Endodermal cell (in vitro differentiated cells): ENCODE results near the gene PRR29. TPM values are rescaled to one million over a fixed set of nuclear protein-coding genes. Genes with fewer than 3 reads are reported as not detected.
"Not testable (repeated sequence)": the region's sequence is repeated elsewhere in the genome, so short reads cannot be mapped to it uniquely, and the experiment has no call there.

ENCODE experiments used
- DNase-seq: peaks from one replicate; pipeline ENCODE4 v3.0.0-alpha.2; 2017
- H3K27ac ChIP-seq: 2 replicates; pipeline ENCODE4 v1.5.1; 2013; ENCODE audit warnings: mild to moderate bottlenecking, low read depth, low read length, moderate library complexity
- H3K27me3 ChIP-seq: 2 replicates; pipeline ENCODE4 v1.6.1; 2013; ENCODE audit warnings: mild to moderate bottlenecking, low read length, moderate library complexity; ENCODE audit not compliant: insufficient read depth, control insufficient read depth, poor library complexity, severe bottlenecking
- H3K36me3 ChIP-seq: 2 replicates; pipeline ENCODE4 v1.7.0; 2013; ENCODE audit warnings: mild to moderate bottlenecking, low read length, moderate library complexity; ENCODE audit not compliant: control insufficient read depth, insufficient read depth
- H3K4me1 ChIP-seq: one replicate; pipeline ENCODE4 v1.7.0; 2013; ENCODE audit warnings: low read length; ENCODE audit not compliant: control insufficient read depth, insufficient read depth
- H3K4me3 ChIP-seq: 2 replicates; pipeline ENCODE4 v1.5.1; 2013; ENCODE audit warnings: mild to moderate bottlenecking, low read length, moderate library complexity
- H3K9ac ChIP-seq: 2 replicates; pipeline ENCODE4 v1.6.1; 2013; ENCODE audit warnings: mild to moderate bottlenecking, low read length, moderate library complexity; ENCODE audit not compliant: poor library complexity, severe bottlenecking; ENCODE audit errors: extremely low read depth
- H3K9me3 ChIP-seq: 2 replicates; pipeline ENCODE4 v1.6.1; 2013; ENCODE audit warnings: mild to moderate bottlenecking, low read length, moderate library complexity; ENCODE audit not compliant: control insufficient read depth
- H3K27ac Mint-ChIP-seq: 2 replicates; pipeline ENCODE4 v1.8.0; 2020; ENCODE audit warnings: mixed read lengths
- H3K27me3 Mint-ChIP-seq: 2 replicates; pipeline ENCODE4 v1.8.0; 2021; ENCODE audit warnings: mild to moderate bottlenecking, mixed read lengths; ENCODE audit not compliant: insufficient read depth
- H3K36me3 Mint-ChIP-seq: 2 replicates; pipeline ENCODE4 v1.8.0; 2020; ENCODE audit warnings: low read depth, mixed read lengths
- H3K4me1 Mint-ChIP-seq: 2 replicates; pipeline ENCODE4 v1.8.0; 2020; ENCODE audit warnings: mixed read lengths
- H3K4me3 Mint-ChIP-seq: 2 replicates; pipeline ENCODE4 v1.8.0; 2020; ENCODE audit warnings: mild to moderate bottlenecking, moderate library complexity, mixed read lengths
- H3K9me3 Mint-ChIP-seq: 2 replicates; pipeline ENCODE4 v1.8.0; 2020; ENCODE audit warnings: mild to moderate bottlenecking, mixed read lengths
- CTCF ChIP-seq: fragments of 200-600 bp; sonication (generic); conservative IDR thresholded peaks from 2 replicates; pipeline ENCODE4 v1.5.0; 2021; ENCODE audit warnings: antibody characterized with exemption, mild to moderate bottlenecking
- WGBS, 2 experiments: methylation state at CpG; one replicate each; pipeline versions ENCODE4 v1.1.5 to v1.1.7; 2013; ENCODE audit warnings: missing lambda C conversion rate in 2 of 2, mixed read lengths in 1 of 2; ENCODE audit not compliant: insufficient coverage in 1 of 2, insufficient read length in 1 of 2; 5-methylcytosine and 5-hydroxymethylcytosine counted together
- total RNA-seq, 2 donors: library from RNA; stranded (reverse); fragmentation: NEBNext Ultra II Directional in 1 of 2; extraction: Animal tissue kit (Norgen Biotek cat#: 25700) in 1 of 2; gene quantifications; 2 replicates in 1 of 2; 3 replicates in 1 of 2; pipeline ENCODE4 v1.2.1, GENCODE V29; 2021

The PRR29 gene
- total RNA-seq, 2 donors from 2014 or later: 3.3 to 6.1 TPM

DNA sequence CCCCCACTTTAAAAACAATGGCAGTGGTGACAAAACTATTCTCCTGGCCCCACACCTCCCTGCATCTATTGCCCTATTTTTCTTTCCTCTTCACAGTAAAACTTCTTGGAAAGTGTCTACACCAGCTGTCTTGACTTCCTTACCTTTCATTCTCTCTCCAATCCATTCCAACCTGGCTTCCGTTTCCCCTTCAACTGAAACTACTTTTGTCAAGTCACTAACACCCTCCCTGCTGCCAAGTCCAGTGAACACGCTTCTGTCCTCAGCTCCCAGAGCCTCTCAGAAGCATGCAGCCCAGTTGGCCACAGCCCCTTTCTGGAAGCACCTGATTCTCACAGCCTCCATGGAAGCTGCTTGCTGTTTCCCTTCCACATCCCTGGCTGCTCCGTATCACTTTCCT, 21.4 kb upstream of the PRR29 start:
- Histone ChIP-seq H3K4me3 (no peak overlapping the region), H3K27me3 (no peaks in the 10 kb centered on the region), H3K4me1 (no peaks in the 10 kb centered on the region), H3K27ac (no peak overlapping the region), H3K36me3 (no peaks in the 10 kb centered on the region), H3K9ac (no peak overlapping the region), H3K9me3 (no peaks in the 10 kb centered on the region)
- no peaks in the 10 kb centered on the region for H3K36me3 Mint-ChIP-seq
- DNase-seq: no peak
- 89 to 100% methylated on average over 2 to 3 of the region's 3 CpGs for WGBS, 2 experiments
- H3K9me3 Mint-ChIP-seq: peaks cover 6% of the 10 kb centered on the region
- no peak overlapping the region for H3K27ac Mint-ChIP-seq
- no peak for TF ChIP-seq CTCF
- peaks cover 11% of the 10 kb centered on the region for H3K27me3 Mint-ChIP-seq
- peaks cover 7% of the 10 kb centered on the region for H3K4me1 Mint-ChIP-seq
- no peak overlapping the region for H3K4me3 Mint-ChIP-seq

GRCh38 chr17:63978272-63979200, 19.6 kb upstream of the PRR29 start:
- no peak overlapping the region for H3K4me3 ChIP-seq
- Mint-ChIP-seq H3K36me3 (peaks cover 1% of the 10 kb centered on the region), H3K27me3 (peaks cover 11% of the 10 kb centered on the region), H3K4me1 (peaks cover 7% of the 10 kb centered on the region), H3K4me3 (no peak overlapping the region), H3K9me3 (peaks cover 19% of the 10 kb centered on the region), H3K27ac (no peak overlapping the region)
- H3K27me3 ChIP-seq: no peaks in the 10 kb centered on the region
- WGBS, 2 experiments: 89 to 94% methylated on average over 9 to 13 of the region's 13 CpGs
- no peaks in the 10 kb centered on the region for H3K4me1 ChIP-seq
- H3K36me3 ChIP-seq: no peaks in the 10 kb centered on the region
- H3K9ac ChIP-seq: no peak overlapping the region
- no peak overlapping the region for H3K27ac ChIP-seq
- no peaks in the 10 kb centered on the region for H3K9me3 ChIP-seq
- no peak for TF ChIP-seq CTCF
- no peak for DNase-seq

- not testable (repeated sequence) for H3K27me3 ChIP-seq, H3K36me3 ChIP-seq, H3K4me1 ChIP-seq, H3K9ac ChIP-seq, H3K9me3 ChIP-seq, H3K27ac ChIP-seq, H3K36me3 Mint-ChIP-seq, DNase-seq, H3K27me3 Mint-ChIP-seq, H3K4me3 ChIP-seq, H3K4me1 Mint-ChIP-seq, H3K4me3 Mint-ChIP-seq, H3K27ac Mint-ChIP-seq
- peaks cover 19% of the 10 kb centered on the region for H3K9me3 Mint-ChIP-seq
- WGBS, 2 experiments: 97 to 100% methylated on average over 2 of the region's 2 CpGs
Observed at GRCh38 chr17:63982641-63983040, 15.5 kb upstream of the PRR29 start.
